ENCODE data around the gene ZFR2. TPM values are rescaled to one million over a fixed set of nuclear protein-coding genes. Genes with fewer than 3 reads are reported as not detected.

The ZFR2 gene
- total RNA-seq, 2 experiments from 2014 or later: 0.23 TPM; not detected in 1

DNA sequence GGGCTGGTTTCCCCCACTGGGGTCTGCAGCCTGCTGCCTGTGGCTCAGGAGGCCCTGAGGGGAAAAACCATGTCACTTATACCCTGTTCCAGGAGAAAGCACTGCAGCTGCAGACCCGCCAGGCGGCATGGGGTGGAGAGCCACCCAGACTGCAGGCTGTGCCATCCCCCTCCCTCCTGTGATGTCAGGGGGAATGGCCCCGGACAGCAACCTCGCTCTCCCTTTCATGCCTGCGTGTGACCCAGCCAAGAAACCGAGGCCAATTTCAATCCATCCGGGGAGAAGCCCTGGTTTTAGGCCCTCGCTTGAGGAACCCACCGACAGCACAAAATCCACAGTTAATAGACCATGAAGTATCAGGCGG is 45.5 kb downstream of the ZFR2 start:
- CTCF ChIA-PET: interaction anchor here (1.9 to 2.7 kb wide), 3 partner anchors 25 to 39 kb away, joined by 13 to 19 read pairs (median 13); no protein-coding TSS in a partner anchor
- Mint-ChIP-seq H3K9me3 (no peaks in the 10 kb centered on the region), H3K27ac (no peak overlapping the region), H3K36me3 (ENCODE audit: low read depth) (no peaks in the 10 kb centered on the region), H3K4me3 (no peak overlapping the region), H3K27me3 (no peaks in the 10 kb centered on the region), H3K4me1 (ENCODE audit: low read depth) (peaks cover 14% of the 10 kb centered on the region)
- TF ChIP-seq, protein P1, sequence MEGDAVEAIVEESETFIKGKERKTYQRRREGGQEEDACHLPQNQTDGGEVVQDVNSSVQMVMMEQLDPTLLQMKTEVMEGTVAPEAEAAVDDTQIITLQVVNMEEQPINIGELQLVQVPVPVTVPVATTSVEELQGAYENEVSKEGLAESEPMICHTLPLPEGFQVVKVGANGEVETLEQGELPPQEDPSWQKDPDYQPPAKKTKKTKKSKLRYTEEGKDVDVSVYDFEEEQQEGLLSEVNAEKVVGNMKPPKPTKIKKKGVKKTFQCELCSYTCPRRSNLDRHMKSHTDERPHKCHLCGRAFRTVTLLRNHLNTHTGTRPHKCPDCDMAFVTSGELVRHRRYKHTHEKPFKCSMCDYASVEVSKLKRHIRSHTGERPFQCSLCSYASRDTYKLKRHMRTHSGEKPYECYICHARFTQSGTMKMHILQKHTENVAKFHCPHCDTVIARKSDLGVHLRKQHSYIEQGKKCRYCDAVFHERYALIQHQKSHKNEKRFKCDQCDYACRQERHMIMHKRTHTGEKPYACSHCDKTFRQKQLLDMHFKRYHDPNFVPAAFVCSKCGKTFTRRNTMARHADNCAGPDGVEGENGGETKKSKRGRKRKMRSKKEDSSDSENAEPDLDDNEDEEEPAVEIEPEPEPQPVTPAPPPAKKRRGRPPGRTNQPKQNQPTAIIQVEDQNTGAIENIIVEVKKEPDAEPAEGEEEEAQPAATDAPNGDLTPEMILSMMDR (IDR thresholded peaks at IDR 0.05): no peak
- no peak for ATAC-seq
- POLR2A ChIA-PET: no interaction called here
- intact Hi-C loops (cut with micrococcal nuclease): loop anchor here (5.0 kb wide), 1 partner anchor 41 kb away; no protein-coding TSS in a partner anchor
- no peak for DNase-seq

DNA sequence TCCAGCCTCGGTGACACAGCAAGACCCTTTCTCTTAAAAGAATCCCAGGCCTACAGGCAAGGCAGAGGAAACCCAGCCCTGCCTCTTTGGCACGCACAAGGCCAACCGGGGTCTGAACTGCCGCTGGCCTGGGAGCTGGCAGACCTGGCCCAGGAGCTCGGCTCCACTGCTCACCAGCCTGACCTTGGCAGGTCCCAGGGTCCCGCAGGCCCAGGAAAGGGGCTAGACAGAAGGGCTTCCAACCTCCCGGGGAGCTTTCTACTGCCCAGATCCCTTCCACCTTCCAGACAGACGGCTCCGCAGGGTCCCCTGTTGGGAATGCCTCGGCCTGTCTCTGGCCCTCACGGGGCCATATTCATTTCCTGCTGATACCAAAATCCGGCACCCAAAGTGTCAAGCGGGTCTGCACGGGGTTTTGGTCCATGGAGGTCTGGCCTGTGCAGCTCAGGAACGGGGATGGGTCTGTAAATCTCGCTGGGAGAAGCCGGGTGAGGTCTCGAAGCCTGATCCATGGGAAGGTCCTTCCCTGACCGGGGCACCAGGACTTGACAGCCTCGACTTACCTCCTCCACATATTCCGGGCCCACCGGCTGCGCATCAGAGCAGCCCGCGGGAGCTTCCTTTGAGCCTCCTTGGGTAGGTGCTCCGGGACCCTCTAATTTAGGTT is 46.0 kb downstream of the ZFR2 start:
- H3K9me3 Mint-ChIP-seq: no peaks in the 10 kb centered on the region
- no peak overlapping the region for H3K27ac Mint-ChIP-seq
- DNase-seq (no peak), ATAC-seq (no peak)
- intact Hi-C loops (cut with micrococcal nuclease): loop anchor here (5.0 kb wide), 1 partner anchor 41 kb away; no protein-coding TSS in a partner anchor
- TF ChIP-seq, protein P1 (IDR thresholded peaks at IDR 0.05): no peak
- peaks cover 18% of the 10 kb centered on the region for H3K4me1 Mint-ChIP-seq (ENCODE audit: low read depth)
- ChIA-PET CTCF (interaction anchor here (0.7 to 3.4 kb wide), 18 partner anchors 11 to 195 kb away, joined by 3 to 39 read pairs (median 4); partner anchors contain the start of genes APBA3 and MRPL54), POLR2A (interaction anchor here (0.6 to 1.3 kb wide), 2 partner anchors 59 to 147 kb away, joined by 3 read pairs; no protein-coding TSS in a partner anchor)
- H3K27me3 Mint-ChIP-seq: no peaks in the 10 kb centered on the region
- no peak overlapping the region for H3K4me3 Mint-ChIP-seq
- H3K36me3 Mint-ChIP-seq (ENCODE audit: low read depth): no peaks in the 10 kb centered on the region

DNA sequence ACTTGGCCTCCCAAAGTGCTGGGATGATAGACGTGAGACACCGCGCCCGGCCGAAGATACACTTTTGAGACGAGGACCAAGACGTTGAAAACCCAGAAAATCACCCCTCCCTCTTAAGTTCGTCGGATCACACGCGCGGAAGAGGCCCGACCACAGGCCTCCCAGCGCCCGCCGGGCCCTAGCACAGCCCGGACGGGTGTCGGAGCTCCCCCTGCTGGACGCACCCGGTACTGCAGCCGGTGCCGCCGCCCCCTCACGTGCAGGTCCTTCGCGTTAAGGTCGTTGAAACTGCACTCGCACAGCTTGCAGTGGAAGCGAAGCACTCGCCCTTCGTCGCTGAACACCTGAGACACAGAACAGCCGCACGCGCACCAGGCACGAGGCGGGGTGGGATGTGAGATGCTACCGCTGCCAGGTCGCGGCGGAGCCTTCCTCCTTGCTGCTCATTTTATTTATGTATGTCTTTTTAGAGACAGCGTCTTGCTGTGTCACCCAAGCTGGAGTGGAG is 46.9 kb downstream of the ZFR2 start:
- H3K9me3 Mint-ChIP-seq: no peaks in the 10 kb centered on the region
- intact Hi-C loops (cut with micrococcal nuclease): loop anchor here (5.0 kb wide), 1 partner anchor 40 kb away; no protein-coding TSS in a partner anchor
- TF ChIP-seq, protein P1 (IDR thresholded peaks at IDR 0.05): peak; percentile 100
- peak overlapping the region; percentile 67 for H3K27ac Mint-ChIP-seq
- H3K36me3 Mint-ChIP-seq (ENCODE audit: low read depth): no peaks in the 10 kb centered on the region
- peak; percentile 91 for ATAC-seq
- ChIA-PET POLR2A (interaction anchor here (0.7 to 1.3 kb wide), 5 partner anchors 9 to 166 kb away, joined by 3 to 4 read pairs (median 3); partner anchors contain the start of gene MRPL54), CTCF (interaction anchor here (0.6 to 3.4 kb wide), 23 partner anchors 8 to 194 kb away, joined by 3 to 39 read pairs (median 4); partner anchors contain the start of genes APBA3, MATK and MRPL54)
- peaks cover 19% of the 10 kb centered on the region for H3K4me1 Mint-ChIP-seq (ENCODE audit: low read depth)
- peak; percentile 92 for DNase-seq
- H3K4me3 Mint-ChIP-seq: no peak overlapping the region
- H3K27me3 Mint-ChIP-seq: no peaks in the 10 kb centered on the region

DNA sequence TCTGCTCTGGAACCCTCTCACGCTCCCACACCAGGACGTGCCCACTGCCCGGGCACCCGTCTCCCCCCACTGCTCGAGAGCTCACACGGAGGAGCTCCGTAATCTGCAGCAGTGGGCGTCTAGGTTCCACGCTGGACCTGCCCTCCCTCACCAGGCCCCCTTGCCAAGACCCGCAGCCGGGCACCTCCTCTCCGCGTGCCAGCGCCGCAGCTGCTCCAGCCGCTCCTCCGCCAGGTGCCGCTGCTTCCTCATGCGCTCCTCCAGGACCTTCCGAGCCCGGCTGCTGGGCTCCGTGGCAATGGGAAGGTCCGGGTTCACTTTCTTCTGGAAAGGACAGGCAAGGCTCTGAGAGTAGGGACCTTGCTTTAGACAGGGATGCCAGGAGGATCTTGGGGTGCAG is 47.7 kb downstream of the ZFR2 start:
- Mint-ChIP-seq H3K4me1 (ENCODE audit: low read depth) (peaks cover 19% of the 10 kb centered on the region), H3K27ac (no peak overlapping the region), H3K27me3 (no peaks in the 10 kb centered on the region), H3K9me3 (no peaks in the 10 kb centered on the region), H3K36me3 (ENCODE audit: low read depth) (no peaks in the 10 kb centered on the region), H3K4me3 (no peak overlapping the region)
- POLR2A ChIA-PET: no interaction called here
- DNase-seq (no peak), ATAC-seq (no peak)
- intact Hi-C loops (cut with micrococcal nuclease): loop anchor here (5.0 kb wide), 1 partner anchor 39 kb away; no protein-coding TSS in a partner anchor
- TF ChIP-seq, protein P1 (IDR thresholded peaks at IDR 0.05): no peak
- CTCF ChIA-PET: interaction anchor here (0.8 to 3.4 kb wide), 7 partner anchors 9 to 159 kb away, joined by 3 to 39 read pairs (median 13); partner anchors contain the start of genes APBA3 and MRPL54
